ENCODE data around the gene SNRNP200.

The SNRNP200 gene

GRCh38 chr2:96326564-96326963, 21.2 kb upstream of the SNRNP200 start:
- TF ChIP-seq SPI1 (IDR thresholded peaks at IDR 0.05; ENCODE audit: low read depth, low read length), result no peak
- TF ChIP-seq POU2F2 (IDR thresholded peaks at IDR 0.05; ENCODE audit: low read depth, low read length), result no peak
- TF ChIP-seq POLR2AphosphoS5 (IDR thresholded peaks at IDR 0.05; ENCODE audit: low read depth, low read length), result no peak
- TF ChIP-seq PAX5 (IDR thresholded peaks at IDR 0.05; ENCODE audit: insufficient read depth, low read length, severe bottlenecking), result no peak
- no peak for TF ChIP-seq TAF1 (IDR thresholded peaks at IDR 0.05; ENCODE audit: low read depth, low read length)
- no peak for FAIRE-seq
- no peak for DNase-seq (ENCODE audit: insufficient read length, low spot score)

DNA sequence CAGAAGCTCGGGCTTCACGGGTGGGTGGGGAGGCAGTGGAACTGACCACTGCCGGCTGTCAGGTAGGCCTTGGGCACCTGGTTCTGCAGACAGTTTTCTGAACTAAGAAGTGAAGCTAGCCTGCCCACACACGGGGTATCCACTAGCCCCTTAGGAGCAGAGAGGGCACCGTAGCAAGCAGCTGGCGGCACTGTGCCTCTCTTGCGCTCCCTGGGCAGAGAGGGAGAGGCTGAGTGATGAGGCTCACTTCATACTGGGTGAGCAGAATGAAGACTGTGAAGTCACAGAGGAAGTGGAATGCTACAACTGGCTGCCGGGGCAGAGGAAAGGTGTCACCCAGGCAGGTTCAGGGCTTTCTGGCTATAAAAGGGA, 20.5 kb upstream of the SNRNP200 start:
- DNase-seq (ENCODE audit: insufficient read length, low spot score) (no peak), FAIRE-seq (no peak)
- TF ChIP-seq POU2F2 (IDR thresholded peaks at IDR 0.05; ENCODE audit: low read depth, low read length), result 0 out of 2 replicates have a peak, but pooled peaks have one; percentile 20
- TF ChIP-seq SPI1 (IDR thresholded peaks at IDR 0.05; ENCODE audit: low read depth, low read length), result peak; percentile 73
- no peak for TF ChIP-seq PAX5 (IDR thresholded peaks at IDR 0.05; ENCODE audit: insufficient read depth, low read length, severe bottlenecking)
- TF ChIP-seq POLR2AphosphoS5 (IDR thresholded peaks at IDR 0.05; ENCODE audit: low read depth, low read length), result no peak
- TF ChIP-seq POLR2A (IDR thresholded peaks at IDR 0.05; ENCODE audit: low read depth, low read length), result peak; percentile 51; the same call in 1 of the 2 replicates
- TF ChIP-seq TAF1 (IDR thresholded peaks at IDR 0.05; ENCODE audit: low read depth, low read length), result 0 out of 2 replicates have a peak, but pooled peaks have one; percentile 33

DNA sequence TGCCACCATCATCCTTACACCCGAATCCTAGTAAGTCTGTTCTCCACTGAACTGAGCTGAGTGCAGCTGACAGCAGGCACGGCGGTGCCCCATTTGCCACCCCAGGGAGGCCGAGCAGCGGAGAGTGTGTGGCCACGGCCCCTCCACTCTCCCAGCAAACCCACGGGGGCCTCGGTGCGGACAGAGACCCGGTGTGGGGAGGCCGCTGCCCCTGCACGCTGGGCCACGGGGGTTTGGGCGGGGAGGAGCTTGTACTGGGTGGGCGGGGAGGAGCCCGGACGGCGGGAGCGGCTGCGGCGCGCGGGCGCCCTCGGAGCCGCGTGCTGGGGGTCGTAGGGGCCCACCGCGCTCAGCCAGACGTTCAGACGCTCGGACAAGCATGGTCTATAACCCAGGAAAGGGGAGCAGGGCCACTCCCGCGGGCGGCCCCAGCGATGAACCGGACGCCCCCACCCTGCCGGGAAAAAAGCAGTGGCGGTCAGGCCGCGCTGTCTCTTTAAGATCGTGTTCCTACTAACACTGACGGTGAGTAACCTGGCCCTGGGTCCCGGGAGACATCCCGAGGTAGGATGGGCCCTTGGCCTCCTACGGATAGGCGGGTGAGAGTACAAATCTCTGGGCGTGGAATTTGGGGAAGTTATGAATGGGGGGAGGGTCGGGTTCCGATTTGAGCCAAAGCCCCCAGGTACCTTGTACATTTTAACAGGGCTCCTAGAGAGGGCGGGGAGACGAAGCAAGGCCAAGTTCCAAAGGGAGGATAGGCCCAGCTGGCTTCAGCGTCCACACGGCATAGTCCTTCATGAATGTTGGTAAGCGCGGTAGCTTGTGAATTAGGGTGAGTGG, 19.9 kb upstream of the SNRNP200 start, which contains the start of gene ITPRIPL1:
ITPRIPL1 (plus strand) TSS at position 277 of the 843 bp plus-strand sequence; CDS start at position 800, 523 bp downstream.
- no peak for DNase-seq (ENCODE audit: insufficient read length, low spot score)
- peak; percentile 82 for FAIRE-seq

GRCh38 chr2:96324721-96325040, 19.3 kb upstream of the SNRNP200 start:
- no peak for TF ChIP-seq POLR2AphosphoS5 (IDR thresholded peaks at IDR 0.05; ENCODE audit: low read depth, low read length)
- TF ChIP-seq POU2F2 (IDR thresholded peaks at IDR 0.05; ENCODE audit: low read depth, low read length), result no peak
- TF ChIP-seq PAX5 (IDR thresholded peaks at IDR 0.05; ENCODE audit: insufficient read depth, low read length, severe bottlenecking), result no peak
- no peak for TF ChIP-seq TAF1 (IDR thresholded peaks at IDR 0.05; ENCODE audit: low read depth, low read length)
- no peak for TF ChIP-seq POLR2A (IDR thresholded peaks at IDR 0.05; ENCODE audit: low read depth, low read length)
- DNase-seq (ENCODE audit: insufficient read length, low spot score), result no peak
- FAIRE-seq, result no peak

More for the DNA sequence above, 19.9 kb upstream of the SNRNP200 start, which contains the start of gene ITPRIPL1:
- peak; percentile 54 for TF ChIP-seq POLR2AphosphoS5 (IDR thresholded peaks at IDR 0.05; ENCODE audit: low read depth, low read length)
- no peak for TF ChIP-seq PAX5 (IDR thresholded peaks at IDR 0.05; ENCODE audit: insufficient read depth, low read length, severe bottlenecking)

- DNase-seq (ENCODE audit: insufficient read length, low spot score) (no peak), FAIRE-seq (no peak)
Observed at GRCh38 chr2:96323849-96324248, 18.5 kb upstream of the SNRNP200 start.

DNA sequence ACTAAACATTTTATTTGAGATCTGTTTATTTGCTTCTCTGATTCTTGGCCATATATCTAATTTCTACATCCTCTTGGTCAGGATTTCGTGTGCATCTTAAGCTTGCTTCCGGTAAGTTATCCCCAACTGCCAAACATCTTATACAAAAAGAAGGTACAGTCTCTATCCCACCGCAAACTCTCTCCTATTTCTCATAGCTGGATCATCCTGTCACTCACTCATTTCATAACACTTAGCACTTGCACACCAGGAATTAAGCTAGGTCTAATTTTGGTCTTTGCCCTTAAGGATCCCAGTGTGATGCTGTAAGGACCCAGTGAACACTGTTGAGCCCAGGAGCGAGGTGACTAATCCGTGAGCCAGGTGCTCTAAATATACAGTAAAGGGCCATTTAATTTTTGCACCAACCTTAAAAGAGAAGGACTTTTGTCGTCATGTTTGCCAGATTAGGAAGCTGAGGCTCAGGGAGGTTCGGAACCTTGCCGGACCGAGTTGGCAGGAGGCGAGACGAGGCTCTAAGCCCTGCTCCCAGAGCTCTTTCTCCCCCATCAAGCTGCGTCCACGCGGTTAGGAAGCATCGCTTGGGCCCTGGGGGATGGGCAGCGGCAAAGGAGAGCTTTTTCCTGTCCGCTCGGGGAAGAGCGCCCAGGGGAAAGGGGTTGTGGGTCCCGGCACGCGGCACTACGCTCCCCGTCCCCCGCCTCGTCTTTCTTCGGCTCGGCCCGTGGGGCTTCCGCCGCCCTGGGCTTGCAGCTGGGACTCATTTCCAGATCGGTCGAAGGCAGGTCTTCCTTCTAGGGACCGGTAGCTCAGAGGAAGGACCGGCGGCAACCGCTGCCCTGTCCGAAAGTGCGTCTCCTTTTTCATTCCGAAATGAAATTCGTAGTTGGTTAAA, 15.6 kb upstream of the SNRNP200 start:
- TF ChIP-seq PAX5 (IDR thresholded peaks at IDR 0.05; ENCODE audit: insufficient read depth, low read length, severe bottlenecking) (no peak), TAF1 (IDR thresholded peaks at IDR 0.05; ENCODE audit: low read depth, low read length) (no peak), POLR2AphosphoS5 (IDR thresholded peaks at IDR 0.05; ENCODE audit: low read depth, low read length) (no peak), POLR2A (IDR thresholded peaks at IDR 0.05; ENCODE audit: low read depth, low read length) (no peak; the same call in 1 of the 2 replicates), SPI1 (IDR thresholded peaks at IDR 0.05; ENCODE audit: low read depth, low read length) (no peak), POU2F2 (IDR thresholded peaks at IDR 0.05; ENCODE audit: low read depth, low read length) (no peak)
- FAIRE-seq (peak; percentile 31), DNase-seq (ENCODE audit: insufficient read length, low spot score) (no peak)

More at GRCh38 chr2:96323849-96324248, 18.5 kb upstream of the SNRNP200 start:
- TF ChIP-seq TAF1 (IDR thresholded peaks at IDR 0.05; ENCODE audit: low read depth, low read length) (no peak), POU2F2 (IDR thresholded peaks at IDR 0.05; ENCODE audit: low read depth, low read length) (no peak), SPI1 (IDR thresholded peaks at IDR 0.05; ENCODE audit: low read depth, low read length) (no peak), POLR2A (IDR thresholded peaks at IDR 0.05; ENCODE audit: low read depth, low read length) (no peak), PAX5 (IDR thresholded peaks at IDR 0.05; ENCODE audit: insufficient read depth, low read length, severe bottlenecking) (no peak), POLR2AphosphoS5 (IDR thresholded peaks at IDR 0.05; ENCODE audit: low read depth, low read length) (no peak)

- no peak for TF ChIP-seq POLR2AphosphoS5 (IDR thresholded peaks at IDR 0.05; ENCODE audit: low read depth, low read length)
- no peak for TF ChIP-seq POU2F2 (IDR thresholded peaks at IDR 0.05; ENCODE audit: low read depth, low read length)
- TF ChIP-seq PAX5 (IDR thresholded peaks at IDR 0.05; ENCODE audit: insufficient read depth, low read length, severe bottlenecking), result no peak
- no peak for TF ChIP-seq SPI1 (IDR thresholded peaks at IDR 0.05; ENCODE audit: low read depth, low read length)
- TF ChIP-seq TAF1 (IDR thresholded peaks at IDR 0.05; ENCODE audit: low read depth, low read length), result no peak
- no peak for TF ChIP-seq POLR2A (IDR thresholded peaks at IDR 0.05; ENCODE audit: low read depth, low read length)
- FAIRE-seq (no peak), DNase-seq (ENCODE audit: insufficient read length, low spot score) (no peak)
Observed at GRCh38 chr2:96320326-96320725, 15.0 kb upstream of the SNRNP200 start.

DNA sequence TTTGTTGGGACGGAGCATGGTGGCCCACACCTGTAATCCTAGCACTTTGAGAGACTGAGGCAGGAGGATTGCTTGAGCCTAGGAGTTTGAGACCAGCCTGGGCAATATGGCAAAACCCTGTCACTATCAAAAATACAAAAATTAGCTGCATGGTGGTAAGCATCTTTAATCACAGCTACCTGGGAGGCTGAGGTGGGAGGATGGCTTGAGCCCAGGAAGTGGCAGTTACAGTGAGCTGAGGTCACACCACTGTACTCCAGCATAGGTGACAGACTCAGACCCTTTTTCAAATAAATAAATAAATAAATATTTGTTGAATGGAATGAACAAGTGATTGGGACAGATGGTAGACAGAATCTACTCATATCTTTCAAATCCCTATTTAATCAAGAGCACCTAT, 14.1 kb upstream of the SNRNP200 start:
- no peak for DNase-seq (ENCODE audit: insufficient read length, low spot score)
- FAIRE-seq, result no peak
- TF ChIP-seq TAF1 (IDR thresholded peaks at IDR 0.05; ENCODE audit: low read depth, low read length), result no peak
- no peak for TF ChIP-seq PAX5 (IDR thresholded peaks at IDR 0.05; ENCODE audit: insufficient read depth, low read length, severe bottlenecking)
- TF ChIP-seq POLR2AphosphoS5 (IDR thresholded peaks at IDR 0.05; ENCODE audit: low read depth, low read length), result no peak
- TF ChIP-seq SPI1 (IDR thresholded peaks at IDR 0.05; ENCODE audit: low read depth, low read length), result no peak

DNA sequence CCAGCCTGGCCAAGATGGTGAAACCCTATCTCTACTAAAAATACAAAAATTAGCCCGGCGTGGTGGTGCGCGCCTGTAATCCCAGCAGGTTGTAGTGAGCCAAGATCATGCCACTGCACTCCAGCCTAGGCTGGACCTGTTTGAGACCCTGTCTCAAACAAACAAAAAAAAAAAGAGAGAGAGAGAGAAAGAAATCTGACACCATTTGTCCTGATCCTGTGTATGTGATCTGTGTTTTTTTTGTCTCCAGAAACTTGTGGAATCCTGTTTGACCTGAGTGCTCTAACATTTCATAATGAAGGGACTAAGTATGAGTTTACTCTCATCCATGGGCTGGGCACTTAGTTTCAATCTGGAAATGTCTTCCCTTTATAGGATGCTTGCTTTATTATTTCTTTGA, 13.4 kb upstream of the SNRNP200 start:
- DNase-seq (ENCODE audit: insufficient read length, low spot score) (no peak), FAIRE-seq (no peak)
- TF ChIP-seq POU2F2 (IDR thresholded peaks at IDR 0.05; ENCODE audit: low read depth, low read length), result no peak
- TF ChIP-seq PAX5 (IDR thresholded peaks at IDR 0.05; ENCODE audit: insufficient read depth, low read length, severe bottlenecking), result no peak
- no peak for TF ChIP-seq TAF1 (IDR thresholded peaks at IDR 0.05; ENCODE audit: low read depth, low read length)
- TF ChIP-seq POLR2AphosphoS5 (IDR thresholded peaks at IDR 0.05; ENCODE audit: low read depth, low read length), result no peak
- no peak for TF ChIP-seq POLR2A (IDR thresholded peaks at IDR 0.05; ENCODE audit: low read depth, low read length)
- TF ChIP-seq SPI1 (IDR thresholded peaks at IDR 0.05; ENCODE audit: low read depth, low read length), result no peak

Data from GM12891 (cell line).